GM18511 (cell line): ENCODE data around the gene COL5A3.
"Not testable (repeated sequence)": the region's sequence is repeated elsewhere in the genome, so short reads cannot be mapped to it uniquely, and the experiment has no call there.

Source experiments
- ATAC-seq: cut with Tn5 transposase; IDR thresholded peaks from one replicate; pipeline ENCODE4 v1.9.1; 2021; ENCODE audit warnings: mild to moderate bottlenecking, moderate library complexity; ENCODE audit not compliant: unreplicated experiment

Gene COL5A3

GRCh38 chr19:9972103-9972502 is 38.2 kb downstream of the COL5A3 start:
- ATAC-seq: no peak

- ATAC-seq: no peak
Observed at GRCh38 chr19:9971166-9971897, 39.0 kb downstream of the COL5A3 start.

- no peak for ATAC-seq
Observed at GRCh38 chr19:9970481-9970880, 39.8 kb downstream of the COL5A3 start.

GRCh38 chr19:9969688-9969975 is 40.7 kb downstream of the COL5A3 start:
- no peak for ATAC-seq

GRCh38 chr19:9968820-9969687 is 41.2 kb downstream of the COL5A3 start:
- ATAC-seq: no peak

- ATAC-seq: no peak
Observed at GRCh38 chr19:9967326-9967725, 43.0 kb downstream of the COL5A3 start.

GRCh38 chr19:9966448-9966847 is 43.9 kb downstream of the COL5A3 start:
- ATAC-seq: no peak

- ATAC-seq: no peak
Observed at GRCh38 chr19:9966024-9966423, 44.3 kb downstream of the COL5A3 start.

GRCh38 chr19:9962623-9963290 is 47.5 kb downstream of the COL5A3 start:
- no peak for ATAC-seq

- ATAC-seq: no peak
Observed at GRCh38 chr19:9961103-9961502, 49.2 kb downstream of the COL5A3 start.

GRCh38 chr19:9958379-9958821 is 51.9 kb downstream of the COL5A3 start:
- no peak for ATAC-seq

- ATAC-seq: no peak
Observed at GRCh38 chr19:9956956-9957355, 53.3 kb downstream of the COL5A3 start.

- ATAC-seq: no peak
Observed at GRCh38 chr19:9953802-9954542, 56.3 kb downstream of the COL5A3 start.

GRCh38 chr19:9952276-9952675 is 58.0 kb downstream of the COL5A3 start:
- no peak for ATAC-seq

- no peak for ATAC-seq
Observed at GRCh38 chr19:9947441-9947840, 62.9 kb downstream of the COL5A3 start.

- ATAC-seq: not testable (repeated sequence)
Observed at GRCh38 chr19:9946528-9947125, 63.7 kb downstream of the COL5A3 start.

- no peak for ATAC-seq
Observed at GRCh38 chr19:9945319-9945966, 64.9 kb downstream of the COL5A3 start.

- ATAC-seq: no peak
Observed at GRCh38 chr19:9943744-9944143, 66.6 kb downstream of the COL5A3 start.

GRCh38 chr19:9941671-9942070 is 68.6 kb downstream of the COL5A3 start:
- no peak for ATAC-seq

- no peak for ATAC-seq
Observed at GRCh38 chr19:9941231-9941630, 69.1 kb downstream of the COL5A3 start.
